DMS153 treated with DMSO at 0.1 percent for 48 hours (cell line): ENCODE results near the gene CTNNA3.
"Not testable (repeated sequence)": the region's sequence is repeated elsewhere in the genome, so short reads cannot be mapped to it uniquely, and the experiment has no call there.

ENCODE experiments used
- DNase-seq: peaks from one replicate; lab custom pipeline; 2025; ENCODE audit not compliant: unreplicated experiment; lab: John Stamatoyannopoulos, UW

The CTNNA3 gene

DNA sequence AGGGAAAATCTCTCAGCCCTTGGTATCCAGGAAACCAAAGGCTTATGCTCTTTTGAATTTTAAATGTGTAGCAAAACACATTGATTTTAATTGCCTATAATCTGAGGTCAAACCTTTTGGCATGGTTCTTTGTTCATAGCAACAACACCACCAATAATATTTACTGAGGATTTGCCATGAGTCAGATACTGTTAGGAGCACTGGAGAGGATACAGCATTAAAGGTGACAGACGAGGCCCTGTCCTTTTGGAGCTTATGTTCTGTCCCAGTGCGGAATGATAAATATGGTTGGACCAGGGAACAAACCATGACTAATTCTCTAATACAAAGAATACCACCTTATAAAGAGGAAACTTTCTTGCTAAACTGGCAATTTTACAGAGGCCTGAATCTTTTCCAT is 176.6 kb downstream of the CTNNA3 start:
- no peak for DNase-seq

DNA sequence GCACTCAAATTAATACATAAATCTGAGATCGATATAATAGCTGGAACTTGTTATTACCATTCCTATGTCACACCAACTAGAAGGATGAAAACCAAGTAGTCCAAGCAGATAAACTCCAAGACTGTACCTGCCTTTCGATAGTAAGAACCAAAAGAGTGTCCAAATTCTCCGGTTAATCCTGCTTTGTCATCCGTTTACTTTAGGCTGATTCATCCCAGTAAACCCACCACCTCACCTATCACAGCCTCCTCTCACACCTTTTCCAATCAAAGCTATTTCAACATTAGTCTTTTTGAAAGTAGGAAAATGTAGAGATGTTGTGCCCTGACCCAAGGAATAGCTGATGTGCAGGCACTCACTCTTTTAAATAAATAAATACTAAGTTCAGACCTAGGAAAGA is 177.2 kb downstream of the CTNNA3 start:
- no peak for DNase-seq

DNA sequence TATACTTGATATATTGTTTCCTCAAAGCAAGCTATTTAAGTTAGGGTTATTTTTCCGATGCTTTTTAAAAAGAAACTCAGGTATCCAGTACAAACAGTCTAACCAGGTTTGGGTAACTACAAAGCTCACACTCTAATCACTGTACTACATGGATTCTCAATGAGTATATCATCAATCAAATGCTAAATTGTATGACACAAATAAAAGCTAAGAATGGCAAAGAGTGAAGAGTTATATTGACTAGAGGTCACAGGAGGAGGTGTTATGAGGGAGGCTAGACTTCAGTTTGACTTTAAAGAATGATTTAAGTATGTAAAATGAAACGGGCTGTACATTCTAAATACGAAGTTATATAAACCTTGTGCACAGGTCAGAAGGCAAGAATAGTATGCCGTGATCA is 178.0 kb downstream of the CTNNA3 start:
- no peak for DNase-seq

DNA sequence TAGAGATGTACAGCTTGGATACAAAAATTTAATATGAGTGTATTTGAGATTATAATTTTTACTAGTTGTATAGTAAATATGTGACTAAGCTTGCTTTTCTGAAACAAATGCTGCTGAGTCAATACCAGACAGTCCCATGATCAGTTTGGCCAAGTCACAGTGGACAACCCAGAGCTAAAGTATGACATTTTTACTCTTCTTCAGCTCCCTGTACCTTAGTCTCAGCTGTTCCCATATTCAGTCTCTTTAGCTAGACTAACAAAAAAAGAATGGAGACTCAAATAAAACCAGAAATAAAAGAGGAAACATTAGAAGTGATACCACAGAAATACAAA is 189.3 kb downstream of the CTNNA3 start:
- DNase-seq = no peak

DNA sequence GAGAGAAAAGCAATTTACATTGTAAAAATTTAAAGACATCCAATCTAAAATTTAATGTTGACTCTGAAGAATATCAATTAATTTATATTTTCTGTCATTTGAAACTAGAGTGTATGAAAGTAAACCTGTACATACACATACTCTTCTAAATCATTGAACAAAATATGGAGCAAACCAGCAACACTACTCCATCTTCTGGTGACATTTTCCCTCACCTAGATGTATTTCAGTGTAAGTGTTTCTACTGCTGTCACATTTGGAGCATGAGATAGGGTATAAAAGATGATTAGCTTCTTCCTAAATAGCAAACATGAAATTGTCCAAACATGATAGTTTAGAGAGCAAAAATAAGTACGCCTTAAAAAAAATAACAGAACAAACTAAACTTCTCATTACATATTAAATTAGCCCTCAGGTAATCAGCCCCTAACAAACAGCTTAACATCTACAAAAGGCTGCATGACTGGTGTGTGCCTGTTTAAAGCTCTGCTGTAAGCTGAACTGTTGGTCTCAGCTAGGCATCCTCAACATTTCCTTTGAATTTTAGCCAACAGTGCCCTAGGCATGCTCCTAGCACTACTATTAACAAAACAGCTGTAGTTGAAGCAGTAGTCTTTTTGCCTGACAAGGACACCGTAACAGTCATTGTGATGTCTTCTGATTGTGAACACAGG is 189.8 kb downstream of the CTNNA3 start:
- no peak for DNase-seq

DNA sequence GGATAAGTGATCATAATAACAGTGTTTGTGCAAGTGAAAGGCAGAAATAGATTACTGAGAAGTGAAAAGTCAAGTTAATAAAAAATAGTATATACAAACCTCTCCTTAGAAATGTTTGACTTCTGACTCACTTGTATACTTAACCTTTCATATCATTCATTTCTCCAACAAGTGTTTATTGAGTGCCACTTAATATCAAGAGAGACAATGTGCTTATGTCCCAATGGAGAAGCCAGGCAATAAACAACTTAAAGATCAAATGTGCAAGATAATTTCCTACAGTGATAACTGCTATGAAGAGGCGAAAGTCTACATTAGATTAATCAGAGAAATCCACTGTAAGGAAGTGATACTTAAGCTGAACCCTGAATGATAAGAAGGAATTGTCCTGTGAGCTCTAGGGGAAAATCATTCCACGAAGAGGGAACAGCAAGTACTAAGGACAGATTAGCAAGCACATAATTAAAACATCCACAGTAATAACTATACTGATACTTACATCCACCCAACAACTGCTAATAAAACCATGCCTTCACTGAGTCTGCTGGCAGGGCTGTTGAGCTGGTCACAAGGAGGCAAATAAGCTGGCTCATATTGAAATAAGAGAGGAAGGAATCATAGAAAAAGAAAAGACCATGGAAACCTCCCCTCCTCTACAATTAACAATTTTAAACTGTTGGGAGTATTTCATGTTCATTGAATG is 203.5 kb downstream of the CTNNA3 start:
- DNase-seq = no peak

DNA sequence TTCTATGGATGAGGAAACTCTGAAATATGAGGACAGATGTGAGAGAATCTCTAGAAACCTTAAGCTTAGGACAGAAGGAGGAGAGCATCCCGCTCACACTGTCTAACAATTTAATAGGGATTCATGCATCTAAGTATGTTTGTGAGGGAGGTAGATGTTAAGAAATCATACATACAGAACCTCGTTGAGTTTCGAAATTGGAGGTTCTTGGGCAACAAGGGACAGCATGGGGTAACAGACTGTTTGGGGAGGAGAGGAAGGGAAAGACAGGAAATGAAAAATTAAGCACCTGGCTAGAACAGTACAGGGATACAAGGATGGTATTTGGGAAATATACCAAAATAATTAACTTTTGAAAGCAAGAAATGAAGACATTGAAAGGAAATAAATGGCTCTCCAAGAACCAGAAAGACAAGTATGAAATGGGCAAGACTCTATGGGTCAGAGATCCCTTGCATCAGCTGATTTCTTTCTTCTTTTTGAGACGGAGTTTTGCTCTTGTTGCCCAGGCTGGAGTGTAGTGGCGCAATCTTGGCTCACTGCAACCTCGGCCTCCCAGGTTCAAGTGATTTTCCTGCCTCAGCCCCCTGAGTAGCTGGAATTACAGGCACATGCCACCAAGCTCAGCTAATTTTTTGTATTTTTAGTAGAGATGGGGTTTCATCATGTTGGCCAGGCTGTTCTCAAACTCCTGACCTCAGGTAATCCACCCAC is 207.9 kb downstream of the CTNNA3 start:
- no peak for DNase-seq

DNA sequence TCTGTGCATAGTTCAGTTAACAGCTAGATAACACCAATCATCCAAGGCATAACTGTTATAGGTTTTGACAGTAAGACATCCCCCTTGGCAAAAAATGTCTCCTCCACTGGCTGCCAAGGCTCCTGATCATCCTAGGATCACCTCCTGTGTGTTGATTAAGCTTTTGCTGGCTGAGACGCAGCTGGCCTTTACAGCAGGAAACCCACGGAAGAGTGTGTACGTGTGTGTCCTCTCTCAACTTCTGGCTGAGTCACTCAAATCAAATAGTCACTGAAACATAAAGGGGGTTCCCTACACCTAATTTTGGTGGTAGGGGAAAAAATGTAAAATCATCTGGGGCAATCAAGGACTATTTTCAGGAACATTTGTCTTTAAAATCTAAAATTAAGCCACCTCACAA is 208.8 kb downstream of the CTNNA3 start:
- DNase-seq = no peak

DNA sequence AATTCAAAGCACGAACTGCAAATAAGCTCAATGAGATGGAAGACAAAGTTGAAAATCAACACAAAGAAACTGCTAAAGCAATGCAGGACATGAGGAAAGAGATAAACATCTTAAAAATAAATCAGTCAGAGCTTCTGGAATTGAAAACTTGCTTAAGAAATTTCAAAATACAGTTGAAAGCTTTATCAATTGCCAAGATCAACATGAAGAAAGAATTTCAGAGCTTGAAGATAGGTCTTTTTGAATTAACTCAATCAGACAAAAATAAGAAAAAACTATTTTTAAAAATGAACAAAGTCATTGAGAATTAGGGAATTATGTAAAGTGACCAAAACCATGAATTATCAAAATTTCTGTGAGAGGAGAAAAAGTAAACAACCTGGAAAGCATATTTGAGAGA is 218.1 kb downstream of the CTNNA3 start:
- DNase-seq = no peak

DNA sequence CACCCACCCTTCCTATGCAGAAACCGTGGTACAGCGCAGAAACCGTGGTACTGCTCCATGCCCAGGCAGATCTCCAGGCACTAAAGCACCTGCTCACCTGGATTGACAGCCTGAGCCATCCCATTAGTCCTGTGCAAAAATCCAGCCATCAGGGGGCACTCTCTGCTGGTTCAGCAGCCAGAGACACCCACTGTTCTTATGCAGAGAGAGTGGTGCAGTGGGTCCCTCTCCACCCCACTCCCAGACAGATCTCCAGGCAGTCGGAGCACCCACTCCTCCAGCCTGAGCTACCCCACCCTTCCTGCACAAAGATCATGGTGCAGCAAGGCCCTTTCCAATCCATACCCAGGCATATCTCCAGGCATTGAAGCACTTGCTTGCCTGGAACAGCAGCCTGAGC is 219.8 kb downstream of the CTNNA3 start:
- DNase-seq = no peak

DNA sequence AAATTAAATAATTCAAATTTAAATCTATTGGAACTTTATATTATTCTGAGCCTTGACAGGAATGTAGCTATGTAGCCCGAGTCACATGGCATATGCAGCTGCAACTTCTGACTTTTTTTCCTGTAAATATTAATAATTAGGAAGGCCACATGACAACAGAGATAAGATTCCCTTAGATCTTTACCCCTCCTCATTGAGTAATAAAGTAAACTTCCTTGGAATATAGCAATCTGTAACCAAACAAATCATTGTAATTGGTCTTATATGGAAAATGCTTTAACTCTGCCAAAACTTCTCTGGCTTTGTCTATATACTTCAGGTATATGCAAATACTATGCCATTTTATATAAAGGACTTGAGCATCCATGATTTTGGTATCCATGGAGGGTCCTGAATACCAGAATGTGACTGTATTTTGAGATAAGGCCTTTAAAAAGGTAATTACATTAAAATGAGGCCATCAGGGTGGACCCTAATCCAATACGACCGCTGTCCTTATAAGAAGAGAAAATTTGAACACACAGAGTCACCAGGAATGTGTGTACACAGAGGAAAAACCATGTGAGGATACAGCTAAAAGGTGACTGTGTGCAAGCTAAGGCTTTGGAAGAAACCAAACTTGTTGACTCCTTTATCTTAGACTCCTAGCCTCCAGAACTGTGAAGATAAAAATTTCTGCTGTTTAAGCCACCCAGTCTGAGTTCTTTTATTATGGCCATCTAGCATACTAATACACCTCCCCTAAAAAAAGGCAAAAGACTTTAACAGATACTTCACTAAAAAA is 222.0 kb downstream of the CTNNA3 start:
- DNase-seq = no peak

DNA sequence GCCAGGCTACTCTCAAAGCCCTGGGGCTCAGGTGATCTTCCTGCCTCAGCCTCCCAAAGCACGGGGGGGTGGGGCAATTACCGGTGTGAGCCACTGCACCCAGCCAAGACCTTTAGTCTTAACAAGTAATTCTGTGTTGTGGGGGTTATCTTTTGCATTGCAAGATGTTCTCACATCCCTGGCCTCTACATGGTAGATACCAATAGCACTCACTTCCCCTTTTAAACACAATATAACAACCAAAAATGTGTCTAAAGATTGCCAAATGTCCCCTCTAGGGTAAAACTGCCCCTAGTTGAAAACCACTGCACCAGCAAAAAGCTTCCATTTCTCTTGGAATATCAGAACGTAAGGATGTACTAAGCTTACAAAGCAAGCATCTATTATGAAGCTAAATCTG is 225.0 kb downstream of the CTNNA3 start:
- no peak for DNase-seq

DNA sequence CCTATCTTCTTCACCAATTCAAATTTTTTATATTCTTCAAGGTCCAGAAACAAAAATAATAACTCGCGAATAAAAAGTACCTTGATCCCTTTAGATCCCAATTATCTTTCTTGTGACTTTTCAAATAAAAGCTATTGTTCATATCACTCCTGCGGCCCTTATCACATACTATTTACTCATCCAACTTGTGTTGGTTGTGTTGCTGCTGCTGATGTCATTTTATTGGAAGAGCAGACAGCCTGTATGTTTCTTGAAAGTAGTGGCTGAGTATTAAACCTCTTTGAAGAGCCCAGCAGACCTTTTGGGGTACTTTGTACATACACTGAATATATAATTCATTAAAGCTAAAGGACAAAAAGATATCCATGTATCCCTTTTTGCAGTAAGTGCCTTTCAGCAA is 231.7 kb downstream of the CTNNA3 start:
- no peak for DNase-seq

DNA sequence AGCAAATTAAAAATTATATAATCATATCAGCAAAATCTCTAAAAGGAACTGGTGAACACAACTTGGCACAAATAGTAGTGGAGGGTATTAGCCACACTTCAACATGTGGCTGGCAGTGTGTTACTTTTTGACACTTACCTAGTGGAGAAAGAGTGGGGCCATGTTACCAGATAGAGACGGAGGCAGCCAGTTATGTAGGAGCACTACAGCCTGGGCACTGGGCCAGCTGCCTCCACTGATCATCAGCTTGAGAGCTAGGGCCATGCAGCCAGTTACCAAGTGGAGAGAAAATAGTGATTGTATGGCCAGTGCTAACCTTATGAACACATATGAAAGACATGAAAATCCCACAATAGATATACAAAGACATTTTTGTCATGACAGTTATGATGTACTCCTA is 243.1 kb downstream of the CTNNA3 start:
- no peak for DNase-seq

DNA sequence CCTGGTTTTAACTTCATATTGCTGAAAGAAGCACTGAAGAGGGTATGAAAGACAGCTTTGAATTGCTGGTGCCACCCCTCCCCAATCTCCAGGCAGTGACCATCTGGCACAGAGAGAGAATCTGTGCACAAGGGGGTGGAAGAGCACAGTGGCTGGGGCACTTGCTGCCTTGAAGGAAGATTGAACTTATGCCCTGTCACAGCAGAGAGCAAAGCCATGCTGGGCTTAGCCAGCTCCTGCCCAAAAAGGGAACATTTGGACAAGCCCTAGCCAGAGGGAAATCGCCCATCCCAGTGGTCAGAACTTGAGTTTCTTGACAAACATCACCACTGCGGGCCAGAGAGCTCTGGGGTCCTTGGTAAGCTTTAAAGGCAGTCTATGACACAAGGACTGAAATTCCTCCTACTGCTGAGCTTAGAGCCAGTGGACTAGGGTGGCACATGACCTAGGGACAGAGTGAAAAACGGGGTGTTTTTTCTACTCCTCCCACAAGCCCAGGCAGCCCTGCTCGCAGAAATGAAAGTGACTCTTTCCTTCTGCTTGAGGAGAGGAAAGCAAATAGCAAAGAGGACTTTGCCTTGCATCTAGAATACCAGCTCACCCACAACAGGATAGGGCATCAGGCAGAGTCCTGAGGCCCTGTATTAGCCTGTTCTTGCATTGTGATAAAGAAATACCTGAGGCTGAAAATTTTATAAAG is 257.2 kb downstream of the CTNNA3 start:
- no peak for DNase-seq

DNA sequence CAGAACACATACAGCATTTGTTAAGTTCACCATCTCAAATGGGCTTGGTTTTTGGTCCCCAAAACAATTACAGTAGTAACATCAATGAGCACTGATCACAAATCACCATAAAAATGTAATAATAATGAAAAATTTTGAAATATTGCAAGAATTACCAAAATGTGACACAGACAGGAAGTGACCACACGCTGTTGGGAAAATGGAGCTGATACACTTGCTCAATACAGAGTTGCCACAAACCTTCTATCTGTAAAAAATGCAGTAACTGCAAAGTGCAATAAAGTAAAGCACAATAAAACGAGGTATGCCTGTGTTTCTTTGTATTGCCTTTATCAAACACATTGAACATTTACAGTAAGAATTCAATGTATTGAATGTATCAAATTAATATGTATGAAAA is 262.7 kb downstream of the CTNNA3 start:
- no peak for DNase-seq

DNA sequence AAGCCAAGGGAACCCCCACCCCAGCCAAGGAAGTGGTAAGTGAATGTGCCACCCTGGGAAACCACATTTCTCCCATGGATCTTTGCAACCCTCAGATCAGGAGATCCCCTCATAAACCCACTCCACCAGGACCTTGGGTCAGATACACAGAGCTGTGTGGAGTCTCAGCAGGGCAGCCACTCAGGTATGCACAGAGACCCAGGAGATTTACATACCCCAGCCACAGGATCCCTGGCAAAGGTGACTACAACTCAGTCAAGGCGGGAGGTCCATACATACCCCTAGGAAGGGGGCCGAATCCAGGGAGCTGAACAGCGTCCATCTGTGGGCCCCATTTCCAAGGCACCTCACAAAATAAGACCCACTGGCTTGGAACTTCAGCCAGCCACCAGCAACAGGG is 293.4 kb downstream of the CTNNA3 start:
- no peak for DNase-seq

DNA sequence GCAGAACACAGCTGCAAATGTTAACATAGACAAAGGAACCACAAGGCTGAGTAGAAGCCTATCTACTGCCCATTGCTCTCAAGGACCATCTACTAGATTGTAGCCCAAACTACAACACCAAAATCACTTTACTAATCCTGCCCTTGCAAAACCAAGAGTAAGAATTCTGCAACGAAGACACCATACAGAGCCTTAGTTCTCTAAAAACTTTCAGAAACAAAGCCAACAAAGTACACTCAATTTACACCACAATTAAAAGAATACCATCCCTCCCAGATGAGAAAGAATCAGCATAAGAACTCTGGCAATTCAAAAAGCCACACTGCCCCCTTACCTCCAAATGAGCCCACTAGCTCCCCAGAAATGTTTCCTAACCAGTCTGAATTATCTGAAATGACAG is 294.3 kb downstream of the CTNNA3 start:
- DNase-seq = no peak

DNA sequence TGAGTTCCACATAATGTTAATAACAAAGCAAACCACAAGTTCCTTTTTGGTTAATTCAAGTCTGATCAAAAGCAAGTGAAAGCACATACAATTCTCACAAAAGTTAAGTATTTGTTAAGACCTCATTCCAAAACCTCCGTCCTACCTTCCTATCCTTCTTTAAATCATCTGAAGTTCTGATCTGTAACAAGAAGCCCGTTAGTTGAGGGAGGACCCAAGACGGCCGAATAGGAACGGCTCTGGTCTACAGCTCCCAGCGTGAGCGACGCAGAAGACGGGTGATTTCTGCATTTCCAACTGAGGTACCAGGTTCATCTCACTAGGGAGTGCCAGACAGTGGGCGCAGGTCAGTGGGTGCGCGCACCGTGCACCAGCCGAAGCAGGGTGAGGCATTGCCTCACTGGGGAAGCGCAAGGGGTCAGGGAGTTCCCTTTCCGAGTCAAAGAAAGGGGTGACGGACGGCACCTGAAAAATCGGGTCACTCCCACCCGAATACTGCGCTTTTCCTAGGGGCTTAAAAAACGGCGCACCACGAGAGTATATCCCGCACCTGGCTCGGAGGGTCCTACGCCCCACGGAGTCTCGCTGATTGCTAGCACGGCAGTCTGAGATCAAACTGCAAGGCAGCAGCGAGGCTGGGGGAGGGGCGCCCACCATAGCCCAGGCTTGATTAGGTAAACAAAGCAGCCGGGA is 309.0 kb downstream of the CTNNA3 start:
- DNase-seq = not testable (repeated sequence)

DNA sequence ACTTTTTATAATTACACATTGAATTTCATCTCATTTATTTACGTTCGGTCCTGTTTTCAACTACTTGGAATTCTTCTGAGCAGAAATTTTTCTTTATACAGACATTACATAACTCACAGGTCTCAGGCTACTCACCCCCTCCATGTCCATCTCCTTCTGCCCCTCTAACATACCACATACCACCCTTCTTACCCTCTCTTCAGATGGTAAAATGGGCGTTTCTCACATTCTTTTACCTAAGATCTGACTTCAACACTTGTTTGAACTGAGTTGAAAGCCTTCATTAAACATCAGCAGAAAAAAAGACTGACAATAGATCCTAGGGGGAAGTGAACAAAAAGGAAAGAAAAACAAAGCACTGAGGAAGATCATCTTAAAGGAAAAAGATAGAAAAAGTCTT is 309.7 kb downstream of the CTNNA3 start:
- DNase-seq = no peak

DNA sequence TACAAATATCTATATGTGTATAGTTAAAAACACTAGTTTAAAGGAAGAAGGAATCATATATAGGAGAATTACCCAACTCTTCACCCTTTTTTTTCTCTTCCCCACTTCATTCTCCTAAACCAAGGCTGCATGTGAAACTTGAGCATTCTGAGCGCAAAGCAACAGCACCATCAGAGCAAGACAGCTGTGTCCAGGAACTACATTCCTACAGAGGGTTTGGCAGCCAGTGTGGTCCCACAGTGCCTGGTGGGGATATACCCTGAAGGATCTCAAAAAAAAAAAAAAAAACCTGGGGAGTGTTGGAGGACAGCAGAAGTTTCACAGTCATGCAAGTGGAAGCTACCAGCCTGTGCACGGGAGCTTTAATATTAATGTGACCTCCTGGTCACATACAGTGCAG is 310.4 kb downstream of the CTNNA3 start:
- DNase-seq = no peak
